HG02610 (cell line): ENCODE data around the gene MANBA.
"Not testable (repeated sequence)": the region's sequence is repeated elsewhere in the genome, so short reads cannot be mapped to it uniquely, and the experiment has no call there.

Experiments used
- ATAC-seq: cut with Tn5 transposase; IDR thresholded peaks from one replicate; pipeline ENCODE4 v1.9.1; 2021; ENCODE audit warnings: mild to moderate bottlenecking, moderate library complexity; ENCODE audit not compliant: unreplicated experiment

The MANBA gene

DNA sequence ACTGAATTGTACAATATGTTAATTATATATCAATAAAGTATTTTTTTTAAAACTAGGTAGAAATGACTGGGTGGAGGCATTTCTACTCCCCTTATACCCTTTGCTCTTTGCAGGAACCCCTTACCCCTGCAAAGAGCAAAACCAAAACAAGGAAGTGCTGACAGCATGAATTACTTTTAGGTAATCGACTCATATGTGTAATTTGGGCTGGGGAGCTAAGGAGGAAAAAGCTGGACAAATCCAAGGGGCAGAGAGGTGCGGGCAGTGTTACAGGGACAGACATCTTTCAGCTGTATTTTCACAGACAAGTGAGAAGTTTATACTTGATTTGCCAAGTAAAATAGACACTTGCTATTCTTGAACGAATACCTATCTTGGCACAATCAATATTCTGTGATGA, 35.5 kb downstream of the MANBA start:
- no peak for ATAC-seq

- ATAC-seq, result no peak
Observed at GRCh38 chr4:102723511-102723910, 37.3 kb downstream of the MANBA start.

- ATAC-seq, result no peak
Observed at GRCh38 chr4:102722740-102723139, 38.0 kb downstream of the MANBA start.

DNA sequence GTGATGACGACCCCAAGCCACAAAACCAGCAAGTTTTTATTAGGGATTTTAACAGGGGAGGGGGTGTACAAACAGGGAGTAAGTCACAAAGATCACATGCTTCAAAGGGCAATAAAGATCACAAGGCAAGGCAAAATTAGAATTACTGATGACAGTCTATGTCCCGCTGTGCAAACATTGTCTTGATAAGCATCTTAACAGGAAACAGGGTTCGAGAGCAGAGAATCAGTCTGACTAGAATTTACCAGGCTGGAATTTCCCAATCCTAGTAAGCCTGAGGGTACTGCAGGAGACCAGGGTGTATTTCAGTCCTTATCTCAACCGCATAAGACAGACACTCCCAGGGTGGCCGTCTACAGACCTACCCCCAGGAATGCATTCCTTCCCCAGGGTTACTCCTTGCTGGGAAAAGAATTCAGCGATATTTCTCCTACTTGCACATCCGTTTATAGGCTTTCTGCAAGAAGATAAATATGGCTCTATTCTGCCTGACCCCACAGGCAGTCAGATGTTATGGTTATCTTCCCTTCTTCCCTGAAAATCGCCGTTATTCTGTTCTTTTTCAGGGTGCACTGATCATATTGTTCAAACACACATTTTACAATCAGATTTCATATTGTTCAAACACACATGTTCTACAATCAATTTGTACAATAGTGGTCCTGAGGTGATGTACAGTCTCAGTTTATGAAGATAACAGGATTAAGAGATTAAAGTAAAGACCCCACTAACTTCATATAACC, 41.8 kb downstream of the MANBA start:
- ATAC-seq, result not testable (repeated sequence)

- no peak for ATAC-seq
Observed at GRCh38 chr4:102717448-102718092, 43.2 kb downstream of the MANBA start.

GRCh38 chr4:102715057-102715456, 45.7 kb downstream of the MANBA start:
- ATAC-seq, result no peak

DNA sequence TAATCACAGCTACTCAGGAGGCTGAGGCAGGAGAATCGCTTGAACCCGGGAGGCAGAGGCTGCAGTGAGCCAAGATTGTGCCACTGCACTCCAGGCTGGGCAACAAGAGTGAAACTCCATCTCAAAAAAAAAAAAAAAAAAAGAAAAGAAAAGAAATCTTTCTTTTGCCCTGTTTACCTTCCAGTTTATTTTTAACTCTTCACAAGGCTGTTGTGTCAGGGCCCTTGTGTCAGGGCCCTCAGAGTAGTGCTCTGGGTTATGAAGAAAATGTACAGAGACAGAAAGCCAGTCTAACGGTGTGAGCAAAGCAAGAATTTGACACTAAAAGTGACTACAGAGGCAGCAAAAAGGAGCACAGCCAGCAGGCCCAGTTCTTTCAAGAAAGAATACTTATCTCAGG, 47.0 kb downstream of the MANBA start:
- ATAC-seq, result not testable (repeated sequence)

DNA sequence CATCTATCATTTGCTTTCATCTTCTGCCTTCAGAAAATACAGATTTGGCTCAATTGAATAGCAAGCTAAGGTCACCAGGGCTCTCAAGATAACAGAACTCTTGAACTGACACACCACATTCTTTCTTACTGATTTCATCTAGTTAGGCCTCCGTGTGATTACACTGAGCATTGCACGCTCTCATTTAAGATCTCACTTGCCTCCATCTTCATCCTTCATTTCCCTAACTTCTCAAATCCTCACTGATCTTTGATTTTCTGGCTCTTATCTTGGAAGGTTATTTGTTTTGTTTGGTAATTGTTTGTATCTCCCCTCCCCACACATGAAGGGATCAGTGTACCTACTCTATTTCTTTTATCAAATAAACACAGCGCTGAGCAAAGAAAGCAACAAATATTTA, 47.7 kb downstream of the MANBA start:
- ATAC-seq, result no peak

DNA sequence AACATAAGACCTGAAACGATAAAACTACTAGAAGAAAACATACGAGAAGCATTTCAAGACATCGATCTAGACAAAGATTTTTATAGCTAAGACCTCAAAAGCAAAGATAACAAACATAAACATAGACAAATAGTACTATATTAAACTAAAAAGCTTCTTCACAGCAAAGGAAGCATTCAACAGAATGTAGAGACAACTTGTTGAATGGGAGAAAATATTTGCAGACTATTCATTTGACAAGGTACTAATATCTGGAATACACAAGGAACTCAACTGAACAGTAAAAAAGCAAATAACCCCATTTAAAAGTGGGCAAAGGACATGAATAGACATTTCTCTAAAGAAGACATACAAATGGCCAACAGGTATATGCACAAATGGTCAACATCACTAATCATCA, 49.8 kb downstream of the MANBA start:
- no peak for ATAC-seq

DNA sequence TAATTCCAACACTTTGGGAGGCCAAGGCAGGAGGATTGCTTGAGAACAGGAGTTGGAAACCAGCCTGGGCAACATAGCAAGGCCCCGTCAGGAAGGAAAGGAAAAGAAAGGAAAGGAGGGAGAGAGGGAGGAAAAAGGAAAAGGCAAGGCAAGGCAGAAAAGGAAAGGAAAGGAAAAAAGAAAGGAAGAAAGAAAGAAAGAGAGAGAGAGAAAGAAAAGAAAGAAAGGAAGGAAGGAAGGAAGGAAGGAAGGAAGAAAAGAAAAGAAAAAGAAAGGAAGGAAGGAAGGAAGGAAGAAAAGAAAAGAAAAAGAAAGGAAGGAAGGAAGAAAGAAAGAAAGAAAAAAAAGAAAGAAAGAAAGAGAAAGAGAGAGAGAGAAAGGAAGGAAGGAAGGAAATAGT, 51.7 kb downstream of the MANBA start:
- not testable (repeated sequence) for ATAC-seq

GRCh38 chr4:102707150-102707549, 53.6 kb downstream of the MANBA start:
- ATAC-seq, result no peak

DNA sequence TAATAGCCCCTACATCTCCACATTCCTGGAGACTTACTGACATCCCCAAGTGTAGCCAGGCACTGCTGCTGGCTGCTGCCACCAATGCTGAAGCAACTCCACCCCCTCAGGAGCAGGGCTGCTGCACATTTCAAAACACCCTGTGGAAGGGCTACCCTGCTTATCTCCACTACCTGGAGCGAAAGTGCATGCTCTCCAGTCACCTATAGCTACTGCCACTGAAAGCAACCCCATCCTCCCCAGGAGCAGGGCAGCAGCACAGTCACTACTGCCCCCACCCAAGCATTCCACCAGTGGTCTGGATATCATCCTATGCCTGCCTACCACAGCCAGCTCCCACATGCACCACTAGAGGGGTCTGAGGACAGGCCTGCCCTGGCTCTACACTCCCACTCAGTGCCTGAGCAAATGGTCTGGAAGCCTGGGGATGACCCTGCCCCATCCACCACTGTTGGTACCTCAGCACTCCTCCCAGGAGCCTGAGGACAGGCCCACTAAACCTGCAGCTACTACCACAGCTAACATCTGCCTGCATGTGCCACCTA, 55.3 kb downstream of the MANBA start:
- ATAC-seq, result no peak

- no peak for ATAC-seq
Observed at GRCh38 chr4:102696758-102697157, 64.0 kb downstream of the MANBA start.

GRCh38 chr4:102694791-102695190, 66.0 kb downstream of the MANBA start:
- no peak for ATAC-seq

- ATAC-seq, result no peak
Observed at GRCh38 chr4:102693861-102694260, 66.9 kb downstream of the MANBA start.

GRCh38 chr4:102693262-102693850, 67.4 kb downstream of the MANBA start:
- no peak for ATAC-seq

GRCh38 chr4:102692474-102692873, 68.3 kb downstream of the MANBA start:
- no peak for ATAC-seq

- peak; percentile 45 for ATAC-seq
Observed at GRCh38 chr4:102687982-102688433, 72.8 kb downstream of the MANBA start.

- peak; percentile 90 for ATAC-seq
Observed at GRCh38 chr4:102687373-102687981, 73.3 kb downstream of the MANBA start.

- ATAC-seq, result no peak
Observed at GRCh38 chr4:102685768-102686167, 75.0 kb downstream of the MANBA start.

DNA sequence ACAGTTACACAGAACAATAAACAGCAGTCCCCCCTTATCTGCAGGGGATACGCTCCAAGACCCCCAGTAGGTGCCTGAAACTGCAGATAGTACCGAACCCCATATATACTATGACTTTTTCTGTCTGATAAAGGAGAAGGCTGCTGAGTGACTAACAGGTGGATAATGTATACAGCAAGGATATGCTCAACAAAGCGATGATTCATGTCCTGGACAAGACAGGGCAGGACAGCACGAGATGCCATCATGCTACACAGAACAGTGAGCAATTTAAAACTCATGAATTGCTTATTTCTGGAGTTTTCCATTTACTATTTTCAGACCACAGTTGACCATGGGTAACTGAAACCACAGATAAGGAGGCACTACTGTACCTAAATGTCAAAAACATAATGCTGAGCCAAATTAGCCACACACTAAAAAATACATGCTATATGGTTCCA, 76.1 kb downstream of the MANBA start:
- peak; percentile 46 for ATAC-seq
